H1 (cell line): ENCODE data around the gene VEPH1. TPM values are rescaled to one million over a fixed set of nuclear protein-coding genes. Genes with fewer than 3 reads are reported as not detected.

Experiments
- CTCF ChIA-PET: fragments of 300-600 bp; sonication (Branson Sonifier 250); formaldehyde crosslinking; loops from one replicate; lab custom pipeline; 2021; ENCODE audit not compliant: partially characterized antibody; lab: Charles Lee
- POLR2A ChIA-PET: fragments of 300-600 bp; sonication (Branson Sonifier 250); formaldehyde crosslinking; loops from one replicate; lab custom pipeline; 2021; ENCODE audit warnings: inconsistent platforms; ENCODE audit not compliant: partially characterized antibody; lab: Charles Lee
- DNase-seq, 2 experiments: peaks; one replicate each; pipeline versions ENCODE4 v3.0.0 to v3.0.0-alpha.2; 2010 to 2022; ENCODE audit warnings: low spot score in 2 of 2, low read depth in 1 of 2, mixed read lengths in 1 of 2
- FAIRE-seq: peaks from 2 replicates; lab custom pipeline; 2011; peaks lifted over from hg19 to GRCh38; lab: Jason Lieb, UNC
- H2AFZ ChIP-seq: 2 replicates; pipeline ENCODE4 v1.8.1; 2012; ENCODE audit warnings: low read length, inconsistent platforms
- H2AK5ac ChIP-seq: 2 replicates; pipeline ENCODE4 v1.6.1; 2013; ENCODE audit warnings: low read depth, low read length
- H2BK120ac ChIP-seq: replicated peaks from 2 replicates; pipeline ENCODE3; 2013; ENCODE audit warnings: low read depth, low read length, inconsistent platforms
- H2BK12ac ChIP-seq: 2 replicates; pipeline ENCODE4 v1.6.1; 2013; ENCODE audit warnings: low read depth, low read length
- H2BK15ac ChIP-seq: 2 replicates; pipeline ENCODE4 v1.6.1; 2013; ENCODE audit warnings: low read length
- H2BK20ac ChIP-seq: 2 replicates; pipeline ENCODE4 v1.6.1; 2013; ENCODE audit warnings: low read length
- H2BK5ac ChIP-seq: 2 replicates; pipeline ENCODE4 v1.6.1; 2013; ENCODE audit warnings: low read depth, low read length
- H3K14ac ChIP-seq: 2 replicates; pipeline ENCODE4 v1.6.1; 2013; ENCODE audit warnings: inconsistent platforms; ENCODE audit not compliant: insufficient read length
- H3K18ac ChIP-seq: 2 replicates; pipeline ENCODE4 v1.6.1; 2013; ENCODE audit warnings: low read length; ENCODE audit errors: extremely low read depth
- H3K23ac ChIP-seq: 2 replicates; pipeline ENCODE4 v1.6.1; 2013; ENCODE audit warnings: inconsistent platforms; ENCODE audit not compliant: insufficient read length
- H3K23me2 ChIP-seq: 2 replicates; pipeline ENCODE4 v1.6.1; 2013; ENCODE audit warnings: low read depth, low read length
- H3K27ac ChIP-seq: 2 replicates; pipeline ENCODE4 v1.6.1; 2011; ENCODE audit warnings: low read depth, low read length, inconsistent platforms
- H3K27me3 ChIP-seq, 4 experiments: replicated peaks in 1 of 4; 1 replicate in 1 of 4; 2 replicates in 3 of 4; pipeline versions ENCODE4 v1.6.1 to v1.8.1; 2011 to 2013; ENCODE audit warnings: low read length in 3 of 4, mild to moderate bottlenecking in 3 of 4, inconsistent platforms in 2 of 4, mixed read lengths in 2 of 4, moderate library complexity in 1 of 4; ENCODE audit not compliant: control insufficient read depth in 3 of 4, insufficient read depth in 3 of 4; ENCODE audit errors: extremely low read depth in 1 of 4
- H3K36me3 ChIP-seq, 4 experiments: 2 replicates each; pipeline versions ENCODE4 v1.6.1 to v1.8.1; 2011 to 2013; ENCODE audit warnings: mild to moderate bottlenecking in 4 of 4, low read length in 3 of 4, moderate library complexity in 2 of 4, control low read depth in 1 of 4, inconsistent platforms in 1 of 4; ENCODE audit not compliant: insufficient read depth in 4 of 4, control insufficient read depth in 2 of 4
- H3K4ac ChIP-seq: replicated peaks from 2 replicates; pipeline ENCODE3; 2013; ENCODE audit warnings: low read length, low read depth, mixed read lengths, inconsistent platforms; ENCODE audit not compliant: insufficient read length
- H3K4me1 ChIP-seq, 4 experiments: replicated peaks in 1 of 4; 1 replicate in 1 of 4; 2 replicates in 3 of 4; pipeline versions ENCODE4 v1.6.1 to v1.8.1; 2011 to 2013; ENCODE audit warnings: low read length in 3 of 4, inconsistent platforms in 2 of 4, mixed read lengths in 1 of 4; ENCODE audit not compliant: insufficient read depth in 4 of 4, control insufficient read depth in 3 of 4
- H3K4me2 ChIP-seq, 2 experiments: 2 replicates each; pipeline versions ENCODE4 v1.6.1 to v1.8.1; 2011 to 2013; ENCODE audit warnings: low read depth in 2 of 2, low read length in 2 of 2, control low read depth in 1 of 2, inconsistent platforms in 1 of 2, mild to moderate bottlenecking in 1 of 2; ENCODE audit not compliant: insufficient read depth in 1 of 2
- H3K4me3 ChIP-seq, 4 experiments: fragments of 200-600, 300-600 bp in 1 of 4; sonication (generic), shearing (Covaris generic), sonication (Bioruptor Twin) in 1 of 4; 2 replicates each; pipeline versions ENCODE4 v1.5.1 to v1.8.1; 2011 to 2016; ENCODE audit warnings: low read length in 4 of 4, low read depth in 3 of 4, control low read depth in 2 of 4, inconsistent platforms in 2 of 4, mild to moderate bottlenecking in 2 of 4, mixed read lengths in 1 of 4, moderate library complexity in 1 of 4; ENCODE audit not compliant: insufficient read depth in 2 of 4; ENCODE audit errors: extremely low read depth in 1 of 4
- H3K56ac ChIP-seq: replicated peaks from 2 replicates; pipeline ENCODE3; 2013; ENCODE audit warnings: low read depth, mild to moderate bottlenecking, mixed read lengths, low read length, inconsistent platforms; ENCODE audit not compliant: insufficient read length
- H3K79me1 ChIP-seq: 2 replicates; pipeline ENCODE4 v1.6.1; 2013; ENCODE audit warnings: low read depth, low read length, control low read depth
- H3K79me2 ChIP-seq, 2 experiments: 2 replicates each; pipeline versions ENCODE4 v1.6.1 to v1.8.1; 2012 to 2013; ENCODE audit warnings: low read length in 2 of 2, mild to moderate bottlenecking in 2 of 2, inconsistent platforms in 1 of 2; ENCODE audit not compliant: insufficient read depth in 2 of 2, control insufficient read depth in 1 of 2
- H3K9ac ChIP-seq, 4 experiments: replicated peaks in 1 of 4; 1 replicate in 1 of 4; 2 replicates in 3 of 4; pipeline versions ENCODE4 v1.6.1 to v1.8.1; 2011 to 2013; ENCODE audit warnings: low read depth in 3 of 4, low read length in 3 of 4, control low read depth in 2 of 4, mild to moderate bottlenecking in 2 of 4, moderate library complexity in 2 of 4, inconsistent platforms in 1 of 4; ENCODE audit errors: extremely low read depth in 1 of 4
- H3K9me3 ChIP-seq, 2 experiments: 2 replicates each; pipeline versions ENCODE4 v1.6.1 to v1.8.1; 2012 to 2013; ENCODE audit warnings: mild to moderate bottlenecking in 2 of 2, moderate library complexity in 2 of 2, control low read depth in 1 of 2, inconsistent platforms in 1 of 2, low read depth in 1 of 2, low read length in 1 of 2, mixed read lengths in 1 of 2; ENCODE audit not compliant: insufficient read depth in 2 of 2
- H4K20me1 ChIP-seq, 2 experiments: replicated peaks in 1 of 2; 2 replicates each; pipeline versions ENCODE3 to v1.8.1; 2011 to 2013; ENCODE audit warnings: inconsistent platforms in 2 of 2, low read length in 2 of 2, mild to moderate bottlenecking in 1 of 2; ENCODE audit not compliant: insufficient read depth in 2 of 2, control insufficient read depth in 1 of 2
- H4K5ac ChIP-seq: 2 replicates; pipeline ENCODE4 v1.6.1; 2013; ENCODE audit warnings: low read length, low read depth, mixed read lengths, inconsistent platforms; ENCODE audit not compliant: insufficient read length
- H4K8ac ChIP-seq: 2 replicates; pipeline ENCODE4 v1.8.0; 2013; ENCODE audit warnings: mild to moderate bottlenecking, moderate library complexity, low read length, inconsistent platforms; ENCODE audit not compliant: insufficient read depth; ENCODE audit errors: extremely low read depth
- H4K91ac ChIP-seq: replicated peaks from 2 replicates; pipeline ENCODE3; 2013; ENCODE audit warnings: low read length, mixed read lengths, inconsistent platforms; ENCODE audit not compliant: insufficient read length
- ASH2L ChIP-seq: fragments of 200-600, 300-600 bp; sonication (generic); IDR thresholded peaks from one replicate; pipeline ENCODE4 v1.7.1; 2017; ENCODE audit warnings: low read length
- ATF3 ChIP-seq: IDR thresholded peaks from 2 replicates; pipeline ENCODE4 v1.6.1; 2011; ENCODE audit warnings: low read depth, mild to moderate bottlenecking, low read length; ENCODE audit not compliant: insufficient read depth
- BCL11A ChIP-seq, 2 experiments: IDR thresholded peaks; one replicate each; pipeline ENCODE4 v1.6.1; 2011; ENCODE audit warnings: low read depth in 2 of 2, low read length in 2 of 2, mild to moderate bottlenecking in 2 of 2
- CREB1 ChIP-seq: IDR thresholded peaks from 2 replicates; pipeline ENCODE4 v1.6.1; 2012; ENCODE audit warnings: inconsistent platforms
- FOSL1 ChIP-seq: IDR thresholded peaks from 2 replicates; pipeline ENCODE4 v1.6.1; 2011; ENCODE audit warnings: mild to moderate bottlenecking, low read depth, low read length, moderate library complexity; ENCODE audit not compliant: insufficient read depth
- MAFK ChIP-seq: IDR thresholded peaks from 2 replicates; pipeline ENCODE4 v1.6.1; 2012; ENCODE audit warnings: low read depth, mild to moderate bottlenecking, improper control_type of control experiment, low read length
- NANOG ChIP-seq: IDR thresholded peaks from 2 replicates; pipeline ENCODE4 v1.6.1; 2011; ENCODE audit warnings: low read length, low read depth, mild to moderate bottlenecking, inconsistent platforms; ENCODE audit not compliant: insufficient read depth, poor library complexity, severe bottlenecking
- NRF1 ChIP-seq: IDR thresholded peaks from 2 replicates; pipeline ENCODE4 v1.6.1; 2011; ENCODE audit warnings: mild to moderate bottlenecking, low read depth, low read length, improper control_type of control experiment
- RNF2 ChIP-seq: fragments of 200-900, 300-1000 bp; sonication (generic); IDR thresholded peaks from 2 replicates; pipeline ENCODE4 v1.7.1; 2016; ENCODE audit warnings: borderline replicate concordance, low read depth, mild to moderate bottlenecking, antibody characterized with exemption, low read length; ENCODE audit not compliant: poor library complexity, severe bottlenecking; ENCODE audit errors: missing control alignments
- SAP30 ChIP-seq: fragments of 300-600 bp; sonication (generic); IDR thresholded peaks from 2 replicates; pipeline ENCODE4 v1.7.1; 2012; ENCODE audit warnings: low read length, moderate library complexity, mild to moderate bottlenecking, inconsistent platforms; ENCODE audit not compliant: insufficient read depth, insufficient replicate concordance
- SP4 ChIP-seq: IDR thresholded peaks from 2 replicates; pipeline ENCODE4 v1.6.1; 2012; ENCODE audit warnings: low read length, inconsistent platforms
- TAF1 ChIP-seq: IDR thresholded peaks from 2 replicates; pipeline ENCODE4 v1.6.1; 2011; ENCODE audit warnings: mild to moderate bottlenecking, low read depth, low read length
- WGBS, 2 experiments: shearing (Covaris generic) in 1 of 2; methylation state at CpG; one replicate each; pipeline versions ENCODE4 v1.1.6 to v1.1.7; 2013 to 2015; ENCODE audit warnings: low lambda C conversion rate in 2 of 2, mixed read lengths in 2 of 2, inconsistent platforms in 1 of 2, low coverage in 1 of 2, missing lambda C conversion rate in 1 of 2; ENCODE audit not compliant: insufficient replicate concordance in 2 of 2, insufficient coverage in 1 of 2, insufficient read length in 1 of 2; ENCODE audit errors: extremely low coverage in 1 of 2, missing lambda C conversion rate in 1 of 2; 5-methylcytosine and 5-hydroxymethylcytosine counted together
- polyA plus RNA-seq, 7 experiments: library from polyadenylated mRNA; depleted of rRNA in 3 of 7; stranded (reverse) in 5 of 7; unstranded in 2 of 7; fragments of >200 nt in 5 of 7; fragments of 200-250 nt in 2 of 7; gene quantifications; 1 replicate in 5 of 7; 2 replicates in 1 of 7; 4 replicates in 1 of 7; pipeline versions ENCODE4 v1.2.1 to v1.2.3, GENCODE V29; 2011 to 2013; ENCODE audit warnings: missing spikeins in 2 of 7, mixed read lengths in 2 of 7
- total RNA-seq: library from RNA; stranded (reverse); fragmentation: NEBNext Ultra II Directional; extraction: Animal tissue kit (Norgen Biotek cat#: 25700); gene quantifications from 2 replicates; pipeline ENCODE4 v1.2.1, GENCODE V29; 2021
- TF ChIP-seq, protein P1 (sequence below): IDR thresholded peaks from 2 replicates; pipeline ENCODE4 v1.6.1; 2012; ENCODE audit warnings: inconsistent platforms

VEPH1 gene
- total and polyA plus RNA-seq, 2 of the 8 experiments (the other 6 are each of a cell fraction or from before 2014, with no cell fraction given): 12.0 to 18.3 TPM

DNA sequence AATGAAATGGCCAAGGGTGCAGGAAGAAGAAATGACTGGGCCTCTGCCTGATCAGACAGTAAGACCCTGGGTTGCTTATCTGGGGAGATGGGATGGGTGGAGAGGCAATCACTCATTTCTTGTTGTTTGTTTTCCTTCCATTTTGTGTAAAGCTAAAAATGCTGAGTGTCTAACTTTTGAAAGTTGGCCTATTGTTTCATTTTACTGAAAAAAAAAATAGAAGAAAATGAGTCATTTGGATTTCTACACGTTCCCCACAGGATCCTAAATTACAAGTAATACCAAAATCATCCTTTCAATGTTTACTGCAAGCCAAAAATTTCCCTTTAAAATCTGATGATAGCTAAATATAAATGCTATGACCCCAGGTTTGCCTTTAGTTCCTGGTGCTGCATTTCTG lies 36.0 kb downstream of the VEPH1 start:
- Histone ChIP-seq H3K18ac (no peak overlapping the region), H2AFZ (no peak overlapping the region), H2BK5ac (no peak overlapping the region), H3K4me1 (no peaks in the 10 kb centered on the region), H3K36me3 (no peaks in the 10 kb centered on the region), H3K79me2 (no peaks in the 10 kb centered on the region), H3K4me3 (no peak overlapping the region), H3K9ac (no peak overlapping the region), H3K9me3 (no peaks in the 10 kb centered on the region), H2BK120ac (no peak overlapping the region), H3K79me1 (no peaks in the 10 kb centered on the region), H4K20me1 (no peaks in the 10 kb centered on the region), H4K91ac (no peak overlapping the region), H3K14ac (no peak overlapping the region), H3K27ac (no peak overlapping the region), H3K4ac (no peak overlapping the region), H4K8ac (no peak overlapping the region), H3K23me2 (no peaks in the 10 kb centered on the region; the same call in 1 of the 2 replicates), H3K23ac (no peak overlapping the region), H2AK5ac (no peak overlapping the region), H2BK12ac (no peak overlapping the region), H2BK20ac (no peak overlapping the region), H4K5ac (no peak overlapping the region), H3K56ac (no peak overlapping the region), H2BK15ac (no peak overlapping the region), H3K27me3 (no peaks in the 10 kb centered on the region), H3K4me2 (no peak overlapping the region)
- WGBS, 2 experiments: 81% methylated on average over 1 of the region's 1 CpG; no CpG with 5 or more reads in 1 of the 2 experiments
- CTCF ChIA-PET: interaction anchor here (0.6 to 5.1 kb wide), 3 partner anchors 26 to 240 kb away, joined by 3 to 13 read pairs (median 5); no protein-coding TSS in a partner anchor
- POLR2A ChIA-PET: no interaction called here
- TF ChIP-seq ATF3 (no peak), MAFK (no peak), FOSL1 (no peak), NANOG (no peak), TAF1 (no peak), RNF2 (no peak), CREB1 (no peak), BCL11A (IDR thresholded peaks at IDR 0.05; ENCODE audit: low read depth in 2 of 2, low read length in 2 of 2) (no peak), NRF1 (no peak), SP4 (no peak), ASH2L (no peak), SAP30 (no peak)
- TF ChIP-seq, protein P1, sequence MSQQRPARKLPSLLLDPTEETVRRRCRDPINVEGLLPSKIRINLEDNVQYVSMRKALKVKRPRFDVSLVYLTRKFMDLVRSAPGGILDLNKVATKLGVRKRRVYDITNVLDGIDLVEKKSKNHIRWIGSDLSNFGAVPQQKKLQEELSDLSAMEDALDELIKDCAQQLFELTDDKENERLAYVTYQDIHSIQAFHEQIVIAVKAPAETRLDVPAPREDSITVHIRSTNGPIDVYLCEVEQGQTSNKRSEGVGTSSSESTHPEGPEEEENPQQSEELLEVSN: no peak
- DNase-seq (no peak), FAIRE-seq (no peak)
